Measurements from ENCODE around the gene MKNK2.

The MKNK2 gene

GRCh38 chr19:2027361-2027760, 23.7 kb downstream of the MKNK2 start:
- no peak for DNase-seq

- DNase-seq: no peak
Observed at GRCh38 chr19:2026770-2027169, 24.3 kb downstream of the MKNK2 start.

GRCh38 chr19:2022289-2022688, 28.8 kb downstream of the MKNK2 start:
- DNase-seq: no peak

GRCh38 chr19:2021453-2022140, 29.4 kb downstream of the MKNK2 start:
- DNase-seq: no peak

- DNase-seq: no peak
Observed at GRCh38 chr19:2018752-2019151, 32.3 kb downstream of the MKNK2 start.

- peak in 9 of 14 donors; percentile 10 to 85 (median 50) for DNase-seq
Observed at GRCh38 chr19:2016041-2016807, 34.8 kb downstream of the MKNK2 start.

- DNase-seq: peak in 10 of 14 donors; percentile 3 to 78 (median 29)
Observed at GRCh38 chr19:2015608-2015950, 35.5 kb downstream of the MKNK2 start, which contains the start of gene BTBD2. BTBD2 (minus strand) TSS chr19:2015714; CDS start chr19:2015703, 11 bp downstream.

GRCh38 chr19:2014731-2015607, 36.1 kb downstream of the MKNK2 start:
- no peak for DNase-seq

GRCh38 chr19:2014131-2014571, 36.9 kb downstream of the MKNK2 start:
- DNase-seq: no peak

GRCh38 chr19:2013683-2013961, 37.4 kb downstream of the MKNK2 start:
- no peak for DNase-seq

- no peak for DNase-seq
Observed at GRCh38 chr19:2012941-2013682, 37.9 kb downstream of the MKNK2 start.

GRCh38 chr19:2011169-2011568, 39.9 kb downstream of the MKNK2 start:
- no peak for DNase-seq

GRCh38 chr19:2010135-2010668, 40.8 kb downstream of the MKNK2 start:
- DNase-seq: no peak

GRCh38 chr19:2003874-2004273, 47.2 kb downstream of the MKNK2 start:
- no peak for DNase-seq

- DNase-seq: peak in 1 of 14 donors; percentile 53
Observed at GRCh38 chr19:1999856-2000515, 51.1 kb downstream of the MKNK2 start.

GRCh38 chr19:1998712-1999708, 52.0 kb downstream of the MKNK2 start:
- no peak for DNase-seq

- no peak for DNase-seq
Observed at GRCh38 chr19:1997353-1998233, 53.5 kb downstream of the MKNK2 start.

GRCh38 chr19:1992759-1993260, 58.2 kb downstream of the MKNK2 start:
- DNase-seq: no peak
